ENCODE results near the gene BLNK. TPM values are rescaled to one million over a fixed set of nuclear protein-coding genes. Genes with fewer than 3 reads are reported as not detected.

The BLNK gene
- total RNA-seq, 3 donors from 2014 or later (not counting 1 experiment from before 2014, with no cell fraction given) = 0.66 to 4.0 (median 1.5) TPM

DNA sequence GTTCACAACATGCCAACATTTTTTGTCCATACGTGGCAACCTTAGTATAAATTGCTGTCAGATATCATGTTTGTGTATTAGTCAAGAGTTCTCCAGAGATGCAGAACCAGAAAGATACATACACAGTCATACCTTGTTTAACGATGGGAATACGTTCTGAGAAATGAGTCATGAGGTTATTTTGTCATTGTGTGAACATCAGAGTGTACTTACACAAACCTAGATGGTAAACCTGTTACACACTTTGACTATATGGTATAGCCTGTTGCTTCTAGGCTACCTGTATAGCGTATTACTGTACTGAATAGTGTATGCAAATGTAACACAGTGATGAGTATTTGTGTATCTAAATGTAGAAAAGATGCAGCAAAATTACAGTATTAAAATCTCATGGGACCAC, 118.9 kb downstream of the BLNK start:
- Histone ChIP-seq H3K27ac (ENCODE audit: low read length) (no peak overlapping the region), H3K27me3 (ENCODE audit: control insufficient read depth, insufficient read depth, low read length) (no peaks in the 10 kb centered on the region), H3K4me1 (ENCODE audit: control insufficient read depth, insufficient read depth, low read length) (no peaks in the 10 kb centered on the region), H3K9me3 (ENCODE audit: control insufficient read depth, insufficient read depth, low read length) (no peaks in the 10 kb centered on the region), H3K36me3 (ENCODE audit: control insufficient read depth, insufficient read depth, low read length) (peaks cover 59% of the 10 kb centered on the region), H3K4me3 (ENCODE audit: low read length) (no peak overlapping the region)
- no peak overlapping the region for H3K4me3 Mint-ChIP-seq
- no peak overlapping the region for H3K27ac Mint-ChIP-seq
- DNase-seq = no peak
- WGBS (ENCODE audit: insufficient coverage) = 89% methylated on average over 2 of the region's 4 CpGs
- intact Hi-C loops (cut with micrococcal nuclease) = no loop called here
- H3K27me3 Mint-ChIP-seq (ENCODE audit: low read depth in 2 of 2) = no peaks in the 10 kb centered on the region
- TF ChIP-seq, protein P1, sequence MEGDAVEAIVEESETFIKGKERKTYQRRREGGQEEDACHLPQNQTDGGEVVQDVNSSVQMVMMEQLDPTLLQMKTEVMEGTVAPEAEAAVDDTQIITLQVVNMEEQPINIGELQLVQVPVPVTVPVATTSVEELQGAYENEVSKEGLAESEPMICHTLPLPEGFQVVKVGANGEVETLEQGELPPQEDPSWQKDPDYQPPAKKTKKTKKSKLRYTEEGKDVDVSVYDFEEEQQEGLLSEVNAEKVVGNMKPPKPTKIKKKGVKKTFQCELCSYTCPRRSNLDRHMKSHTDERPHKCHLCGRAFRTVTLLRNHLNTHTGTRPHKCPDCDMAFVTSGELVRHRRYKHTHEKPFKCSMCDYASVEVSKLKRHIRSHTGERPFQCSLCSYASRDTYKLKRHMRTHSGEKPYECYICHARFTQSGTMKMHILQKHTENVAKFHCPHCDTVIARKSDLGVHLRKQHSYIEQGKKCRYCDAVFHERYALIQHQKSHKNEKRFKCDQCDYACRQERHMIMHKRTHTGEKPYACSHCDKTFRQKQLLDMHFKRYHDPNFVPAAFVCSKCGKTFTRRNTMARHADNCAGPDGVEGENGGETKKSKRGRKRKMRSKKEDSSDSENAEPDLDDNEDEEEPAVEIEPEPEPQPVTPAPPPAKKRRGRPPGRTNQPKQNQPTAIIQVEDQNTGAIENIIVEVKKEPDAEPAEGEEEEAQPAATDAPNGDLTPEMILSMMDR (IDR thresholded peaks at IDR 0.05) = no peak
- no peaks in the 10 kb centered on the region for H3K9me3 Mint-ChIP-seq
- no peak for ATAC-seq
- H3K36me3 Mint-ChIP-seq = peaks cover 40% of the 10 kb centered on the region
- no peaks in the 10 kb centered on the region for H3K4me1 Mint-ChIP-seq

Other genes starting within 250 kb of the BLNK start
- 1 to 10 TPM; 5.9 to 7.1 (median 6.0) TPM for gene CCNJ, start 228.0 kb downstream of the BLNK start, total RNA-seq
- 10 to 100 TPM; 17.6 to 34.7 (median 21.8) TPM for gene ZNF518A, start 141.3 kb downstream of the BLNK start, total RNA-seq
- gene DNTT, start 32.9 kb upstream of the BLNK start, total RNA-seq = not detected
- gene OPALIN, start 87.4 kb upstream of the BLNK start, total RNA-seq = not detected
- not detected for gene TLL2, start 242.4 kb upstream of the BLNK start, total RNA-seq